Measurements from ENCODE around the gene TMEM125.

TMEM125 gene

GRCh38 chr1:43274804-43275180 lies 5.0 kb downstream of the TMEM125 start:
- DNase-seq, result no peak

GRCh38 chr1:43275826-43276620 lies 6.2 kb downstream of the TMEM125 start:
- DNase-seq, result no peak

- no peak for DNase-seq
These were observed 6.9 kb downstream of the TMEM125 start for GRCh38 chr1:43276673-43277072.

GRCh38 chr1:43277116-43277876 lies 7.5 kb downstream of the TMEM125 start:
- DNase-seq, result no peak

DNA sequence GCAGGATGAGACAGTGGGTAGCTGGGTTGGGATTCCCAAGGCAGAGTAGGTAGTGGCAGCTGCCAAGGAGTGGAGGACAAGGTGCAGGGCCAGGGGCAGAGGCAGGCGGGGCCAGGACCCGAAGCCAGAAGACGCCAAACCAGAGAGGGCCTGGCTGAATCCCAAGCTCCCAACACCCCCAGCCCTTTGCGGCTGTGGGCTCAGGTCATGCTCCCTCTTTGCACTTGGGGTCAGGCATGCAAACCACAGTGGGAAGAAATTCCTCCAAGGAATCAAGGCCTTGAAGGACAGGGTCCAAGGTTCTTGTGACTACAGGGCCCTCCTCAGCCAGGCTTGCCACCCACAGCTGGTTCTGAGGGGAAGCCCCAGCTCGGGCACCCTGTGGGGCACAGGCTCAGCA lies 9.4 kb downstream of the TMEM125 start:
- no peak for DNase-seq

GRCh38 chr1:43279666-43280065 lies 9.9 kb downstream of the TMEM125 start:
- DNase-seq, result no peak

GRCh38 chr1:43280692-43281091 lies 10.9 kb downstream of the TMEM125 start:
- DNase-seq, result no peak

DNA sequence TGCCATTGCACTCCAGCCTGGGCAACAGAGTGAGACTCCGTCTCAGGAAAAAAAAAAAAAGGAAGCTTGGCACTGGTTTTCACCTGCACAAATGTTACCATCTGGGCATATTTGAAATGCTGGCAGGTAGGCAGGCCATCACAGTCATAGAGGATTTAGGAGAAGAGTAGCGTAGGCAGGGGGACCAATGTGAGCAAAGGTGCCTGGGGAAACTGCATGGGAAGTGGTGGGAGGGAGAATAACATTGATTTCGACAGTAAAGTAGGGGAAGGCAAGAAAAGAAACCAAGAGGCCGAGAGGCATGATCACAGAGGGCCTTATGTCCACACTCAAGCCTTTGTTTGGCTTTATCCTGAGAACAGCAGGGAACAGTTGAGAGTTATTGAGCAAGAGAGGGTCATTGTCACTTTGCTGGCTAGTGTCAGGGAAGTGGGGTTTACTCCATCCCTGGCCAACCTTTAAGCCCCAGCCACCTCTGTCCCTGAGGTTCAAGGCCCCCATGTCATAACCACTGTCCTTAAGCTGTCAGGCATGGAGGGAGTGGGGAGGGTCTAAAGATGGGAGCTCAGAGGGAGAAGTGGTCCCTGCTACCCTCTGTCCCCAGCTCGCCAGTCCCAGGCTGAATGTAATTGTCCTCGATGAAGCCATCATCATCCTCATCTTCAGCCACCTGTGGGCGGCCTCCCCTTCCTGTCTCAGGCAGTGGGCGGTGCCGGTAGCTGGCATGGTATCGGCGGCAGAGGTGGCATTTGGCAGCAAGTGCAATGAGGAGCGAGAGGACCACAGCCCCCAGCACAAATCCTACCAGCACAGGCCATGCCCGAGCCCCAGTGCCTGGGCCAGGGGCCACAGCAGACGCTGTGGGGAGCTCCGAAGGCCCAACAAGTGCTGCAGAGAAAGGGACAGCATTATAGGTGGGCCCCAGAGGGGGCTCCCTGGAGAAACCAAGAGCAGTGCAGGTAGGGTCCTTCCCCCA lies 12.7 kb downstream of the TMEM125 start:
- DNase-seq, result no peak

- DNase-seq, result no peak
These were observed 14.3 kb downstream of the TMEM125 start for GRCh38 chr1:43284065-43284464.

DNA sequence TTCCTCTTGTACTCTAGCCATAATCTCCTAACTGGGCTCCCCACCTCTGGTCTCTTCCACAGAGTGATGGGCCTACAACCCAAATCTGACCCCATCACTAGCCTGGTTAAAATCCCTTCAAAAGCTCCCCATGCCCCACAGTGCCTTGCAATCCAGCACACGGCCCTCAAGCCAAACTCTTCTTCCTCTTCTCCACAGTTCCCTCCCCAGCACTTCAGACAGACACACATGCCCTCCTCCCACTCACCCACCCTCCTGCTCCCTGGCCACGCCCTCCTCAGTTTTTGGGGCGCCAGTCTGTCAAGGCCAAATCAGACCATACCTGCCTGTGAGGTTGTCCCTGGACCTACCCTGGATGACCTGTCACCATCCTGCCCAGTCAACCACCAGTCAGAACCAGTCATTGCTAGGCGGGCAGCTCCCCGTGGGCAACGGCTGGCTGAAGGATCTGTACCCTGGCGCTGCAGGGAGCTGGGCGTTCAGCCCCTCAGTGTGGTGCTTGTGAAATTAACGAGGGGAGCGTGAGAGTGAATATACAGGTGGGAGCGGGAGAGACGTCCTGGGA lies 14.8 kb downstream of the TMEM125 start:
- no peak for DNase-seq

DNA sequence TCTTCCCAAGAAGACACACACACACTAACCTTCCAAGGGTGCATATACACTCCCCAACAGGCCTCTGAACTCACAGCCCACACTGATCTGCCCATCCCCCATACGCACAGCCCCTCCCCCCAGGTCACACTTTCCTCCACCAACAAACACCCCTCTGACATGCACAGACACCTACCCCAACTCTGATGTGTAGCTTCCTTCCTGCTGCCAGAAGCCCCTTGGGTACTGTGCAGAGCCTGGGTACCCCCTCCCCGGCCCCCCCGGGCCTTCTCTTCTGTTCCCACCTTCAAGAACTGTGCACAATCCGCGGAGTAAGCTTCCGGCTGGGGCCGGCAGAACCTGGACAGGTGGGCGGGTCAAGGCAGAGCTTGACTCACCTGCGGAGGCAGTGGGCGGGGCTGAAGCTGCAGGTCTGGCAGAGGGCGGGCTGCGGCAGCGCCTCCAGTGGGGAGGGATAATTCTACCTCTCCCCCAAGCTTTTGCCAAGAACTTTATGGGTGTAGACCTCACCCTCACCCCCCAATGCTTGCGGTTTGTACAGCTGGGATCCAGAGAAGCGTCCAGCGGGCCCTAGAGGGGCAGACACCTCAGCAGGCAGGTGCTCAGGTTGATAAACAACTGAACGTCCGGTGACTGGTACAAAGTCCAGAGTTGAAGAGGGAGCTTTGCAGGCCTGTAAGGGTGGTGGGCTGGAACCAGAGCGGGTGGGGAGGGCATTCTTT lies 15.6 kb downstream of the TMEM125 start, which contains the start of gene C1orf210:
Gene C1orf210, minus strand, starts transcription at position 313 of the 722 bp plus-strand sequence. CDS start 2,311 bp downstream, outside the sequence.
- no peak for DNase-seq

- no peak for DNase-seq
These were observed 16.3 kb downstream of the TMEM125 start for GRCh38 chr1:43286115-43286514.

DNA sequence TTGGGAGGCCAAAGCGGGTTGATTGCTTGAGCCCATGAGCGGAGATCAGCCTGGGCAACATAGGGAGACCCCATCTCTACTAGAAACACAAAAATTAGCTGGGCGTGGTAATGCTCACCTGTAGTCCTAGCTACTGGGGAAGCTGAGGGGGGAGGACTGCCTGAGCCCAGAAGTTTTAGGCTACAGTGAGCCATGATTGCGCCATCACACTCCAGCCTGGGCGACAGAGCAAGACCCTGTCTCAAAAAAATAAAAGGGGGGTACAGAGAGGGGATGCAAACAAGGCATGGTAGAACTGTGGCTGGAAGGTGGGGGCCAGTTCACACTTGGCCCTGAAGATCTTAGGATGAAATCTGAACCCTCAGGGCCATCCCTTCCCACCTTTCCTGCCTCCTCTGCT lies 16.8 kb downstream of the TMEM125 start:
- no peak for DNase-seq

DNA sequence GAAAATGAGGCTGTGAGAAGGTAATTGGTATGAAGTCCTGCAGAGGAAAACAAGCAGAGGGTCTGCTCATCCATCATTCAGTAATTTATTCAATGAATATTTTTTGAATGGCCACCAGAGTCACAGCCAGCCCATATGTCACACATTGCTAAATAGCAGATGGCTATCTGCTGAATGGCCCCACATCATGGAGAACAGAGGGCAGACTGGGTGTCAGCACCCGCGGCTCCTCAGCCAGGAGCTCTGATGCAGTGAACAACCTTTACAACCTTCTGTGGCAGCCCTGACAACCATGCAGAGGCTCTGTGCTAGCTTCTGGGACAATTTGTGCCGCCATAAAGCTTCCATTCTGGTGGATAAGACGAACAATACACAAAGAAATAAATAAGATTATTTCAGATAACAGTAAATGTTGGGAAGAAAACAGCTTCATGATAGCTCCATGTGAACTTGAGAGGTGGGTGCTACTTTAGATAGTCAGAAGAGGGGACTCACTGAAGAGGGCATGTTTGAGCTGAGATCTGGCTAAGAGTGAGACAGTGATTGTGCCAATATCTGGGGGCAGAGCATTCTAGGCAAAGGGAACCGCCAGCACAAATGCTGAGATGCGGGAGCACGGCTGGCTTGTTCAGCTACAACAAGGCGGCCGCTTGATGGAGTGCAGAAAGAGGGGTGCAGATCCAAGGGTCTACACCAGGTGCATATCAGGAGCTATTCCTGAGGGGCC lies 18.4 kb downstream of the TMEM125 start:
- DNase-seq, result no peak

DNA sequence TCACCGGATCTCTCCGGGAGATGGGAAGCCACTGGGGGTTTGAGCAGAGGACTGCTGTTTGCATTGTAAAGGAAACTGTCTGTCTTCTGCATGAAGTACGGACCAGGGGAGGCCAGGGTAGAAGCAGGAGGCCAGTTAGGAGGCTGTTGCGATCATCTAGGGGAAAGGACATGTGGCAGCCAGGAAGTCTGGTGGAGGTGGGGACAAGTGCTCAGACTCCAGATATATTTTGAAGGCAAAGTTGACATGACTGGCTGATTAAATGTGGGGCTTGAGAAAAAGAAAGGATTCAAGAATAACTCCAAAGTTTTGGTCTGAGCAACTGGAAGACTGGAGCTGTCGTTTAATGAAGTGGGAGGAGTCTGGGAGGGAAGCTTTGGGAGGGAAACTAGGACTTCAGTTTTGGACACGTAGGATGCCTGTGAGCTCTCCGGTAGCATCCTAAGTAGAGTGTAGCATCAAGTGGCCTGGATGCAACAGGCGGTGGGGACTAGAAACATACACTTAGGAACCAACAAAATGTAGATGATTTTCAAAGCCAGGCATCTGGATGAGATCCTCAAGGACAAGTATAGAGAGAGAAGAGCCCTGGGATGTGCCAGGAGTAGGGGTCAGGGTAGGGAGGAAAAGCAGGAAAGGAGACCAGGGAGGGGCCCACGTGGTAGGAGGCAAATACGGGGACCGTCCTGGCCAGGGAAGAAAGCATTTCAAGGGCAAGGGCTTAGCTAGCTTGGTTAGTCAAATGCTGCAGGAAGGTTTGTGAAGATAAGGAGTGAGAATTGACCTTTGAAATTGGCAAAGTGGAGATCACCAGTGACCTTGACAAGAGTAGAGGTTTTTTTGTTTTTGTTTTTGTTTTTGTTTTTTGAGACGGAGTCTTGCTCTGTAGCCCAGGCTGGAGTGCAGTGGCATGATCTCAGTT lies 19.3 kb downstream of the TMEM125 start:
- no peak for DNase-seq

DNA sequence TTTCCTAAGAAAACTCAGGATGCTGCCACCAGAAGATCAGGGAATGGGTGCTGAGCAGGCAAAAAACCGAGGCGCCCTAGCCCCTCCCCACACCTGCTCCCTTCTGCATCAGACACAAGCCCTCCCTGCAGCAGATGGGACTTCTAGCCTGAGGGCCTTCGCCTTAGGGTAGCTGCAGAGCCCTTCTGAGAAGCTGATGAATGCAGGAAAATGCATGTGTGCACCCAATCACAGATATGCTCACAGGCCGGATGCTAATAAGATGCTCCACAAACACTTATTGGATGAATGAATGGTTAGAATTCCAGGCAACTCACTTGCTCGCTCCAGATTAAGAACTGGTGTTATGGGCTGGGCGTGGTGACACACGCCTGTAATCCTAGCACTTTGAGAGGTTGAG lies 22.4 kb downstream of the TMEM125 start:
- no peak for DNase-seq

DNA sequence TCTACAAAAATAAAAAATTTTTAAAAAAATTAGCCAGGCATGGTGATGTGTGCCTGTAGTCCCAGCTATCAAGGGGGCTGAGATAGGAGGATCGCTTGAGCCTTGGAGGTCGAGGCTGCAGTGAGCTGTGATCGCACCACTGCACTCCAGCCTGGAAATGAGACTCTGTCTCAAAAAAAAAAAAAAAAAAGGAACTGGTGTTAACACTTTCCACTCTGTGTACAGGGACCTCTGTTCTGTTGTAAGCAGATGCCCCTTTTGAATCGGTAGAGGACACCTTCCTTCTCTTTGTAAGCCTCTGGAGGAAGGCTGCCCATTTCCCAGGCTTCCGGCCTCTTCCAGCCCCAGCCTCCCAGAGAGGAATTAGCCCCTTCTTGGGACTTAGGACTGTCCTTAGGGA lies 22.9 kb downstream of the TMEM125 start:
- no peak for DNase-seq

GRCh38 chr1:43293176-43293575 lies 23.4 kb downstream of the TMEM125 start:
- DNase-seq, result no peak

GRCh38 chr1:43293896-43294760 lies 24.3 kb downstream of the TMEM125 start:
- DNase-seq, result no peak

All from CD4-positive, alpha-beta T cell treated with Interleukin-4 for 1 hour (primary cell).